ENCODE measurements around the gene DIAPH1.
"Not testable (repeated sequence)": the region's sequence is repeated elsewhere in the genome, so short reads cannot be mapped to it uniquely, and the experiment has no call there.

DIAPH1 gene

DNA sequence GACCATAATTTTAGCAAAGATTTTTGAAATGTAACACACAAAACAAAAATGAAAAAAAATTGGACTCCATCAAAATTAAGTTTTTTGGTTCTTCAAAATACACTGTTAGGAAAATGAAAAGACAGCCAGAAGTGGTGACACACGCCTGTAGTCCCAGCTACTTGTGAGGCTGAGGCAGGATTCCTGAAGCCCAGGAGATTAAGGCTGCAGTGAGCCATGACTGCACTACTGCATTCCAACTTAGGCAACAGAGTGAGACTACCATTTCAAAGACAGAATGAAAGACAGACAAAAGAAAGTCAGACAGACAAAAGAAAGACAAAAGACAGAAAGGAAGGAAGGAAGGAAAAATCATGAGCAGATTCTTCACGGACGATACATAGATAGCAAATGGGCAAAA, 7.5 kb downstream of the DIAPH1 start:
- H3K9ac ChIP-seq (ENCODE audit: low read depth, low read length) = no peak overlapping the region
- no peaks in the 10 kb centered on the region for H3K9me3 ChIP-seq (ENCODE audit: control insufficient read depth, insufficient read depth, low read length)
- H3K4me1 ChIP-seq (ENCODE audit: insufficient read depth, low read length) = peaks cover 18% of the 10 kb centered on the region
- H3K36me3 ChIP-seq (ENCODE audit: insufficient read depth, low read length) = peaks cover 4% of the 10 kb centered on the region; the same call in 1 of the 2 replicates

DNA sequence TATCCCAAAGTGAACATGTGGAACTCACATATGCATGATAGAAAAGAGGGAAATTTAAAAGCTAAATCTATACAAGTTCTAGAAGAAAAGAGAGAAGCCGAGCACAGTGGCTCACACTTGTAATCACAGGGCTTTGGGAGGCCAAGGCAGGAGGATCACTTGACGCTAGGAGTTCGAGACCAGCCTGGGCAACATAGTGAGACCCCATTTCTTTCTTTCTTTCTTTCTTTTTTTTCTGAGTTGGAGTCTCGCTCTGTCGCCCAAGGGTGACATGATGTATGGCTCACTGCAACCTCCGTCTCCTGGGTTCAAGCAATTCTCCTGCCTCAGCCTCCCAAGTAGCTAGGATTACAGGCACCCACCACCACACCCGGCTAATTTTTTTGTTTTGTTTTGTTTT, 8.9 kb downstream of the DIAPH1 start:
- H3K9me3 ChIP-seq (ENCODE audit: control insufficient read depth, insufficient read depth, low read length); H3K9ac ChIP-seq (ENCODE audit: low read depth, low read length); H3K36me3 ChIP-seq (ENCODE audit: insufficient read depth, low read length): not testable (repeated sequence)
- H3K4me1 ChIP-seq (ENCODE audit: insufficient read depth, low read length) = peaks cover 22% of the 10 kb centered on the region

DNA sequence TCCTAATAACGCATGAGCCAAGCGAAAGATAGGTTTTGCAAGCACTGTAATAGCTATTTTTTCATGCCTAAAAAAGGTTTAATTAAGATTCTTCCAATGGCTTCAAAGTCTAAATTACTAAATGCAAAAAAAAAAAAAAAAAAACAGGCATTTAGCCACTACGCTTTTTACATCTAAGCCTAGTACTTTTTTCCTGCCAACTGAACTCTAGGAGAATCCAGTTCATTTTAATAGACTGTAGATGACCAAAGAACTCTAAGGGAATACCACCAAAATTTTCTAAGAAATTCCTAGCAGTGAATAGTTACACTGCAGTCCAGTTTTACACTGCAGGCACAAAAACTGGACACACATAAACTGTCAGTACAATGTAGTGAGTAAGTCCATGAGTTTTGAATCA, 9.8 kb downstream of the DIAPH1 start:
- no peaks in the 10 kb centered on the region for H3K9me3 ChIP-seq (ENCODE audit: control insufficient read depth, insufficient read depth, low read length)
- no peak overlapping the region for H3K9ac ChIP-seq (ENCODE audit: low read depth, low read length)
- H3K36me3 ChIP-seq (ENCODE audit: insufficient read depth, low read length) = no peaks in the 10 kb centered on the region
- peaks cover 29% of the 10 kb centered on the region for H3K4me1 ChIP-seq (ENCODE audit: insufficient read depth, low read length)

DNA sequence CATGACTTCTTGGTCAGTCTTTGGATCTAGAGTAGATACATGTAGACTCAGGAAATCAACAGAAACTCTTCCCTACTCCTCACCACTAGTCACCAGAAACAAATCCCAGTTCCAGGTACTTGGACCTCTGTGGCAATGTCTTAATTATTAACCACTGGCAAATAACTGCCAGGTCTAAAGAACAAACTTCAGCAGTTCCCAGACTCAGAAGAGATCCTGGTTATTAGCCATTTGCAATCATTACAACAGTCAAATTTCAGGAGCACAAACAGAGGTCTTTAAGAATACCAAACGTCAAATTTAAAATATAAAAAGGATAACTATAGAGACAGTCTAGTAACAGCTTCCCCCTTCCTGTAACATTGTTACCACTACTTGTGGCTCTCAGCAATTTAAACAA, 10.2 kb downstream of the DIAPH1 start:
- no peaks in the 10 kb centered on the region for H3K36me3 ChIP-seq (ENCODE audit: insufficient read depth, low read length)
- H3K9me3 ChIP-seq (ENCODE audit: control insufficient read depth, insufficient read depth, low read length) = no peaks in the 10 kb centered on the region
- no peak overlapping the region for H3K9ac ChIP-seq (ENCODE audit: low read depth, low read length)
- H3K4me1 ChIP-seq (ENCODE audit: insufficient read depth, low read length) = peaks cover 24% of the 10 kb centered on the region

DNA sequence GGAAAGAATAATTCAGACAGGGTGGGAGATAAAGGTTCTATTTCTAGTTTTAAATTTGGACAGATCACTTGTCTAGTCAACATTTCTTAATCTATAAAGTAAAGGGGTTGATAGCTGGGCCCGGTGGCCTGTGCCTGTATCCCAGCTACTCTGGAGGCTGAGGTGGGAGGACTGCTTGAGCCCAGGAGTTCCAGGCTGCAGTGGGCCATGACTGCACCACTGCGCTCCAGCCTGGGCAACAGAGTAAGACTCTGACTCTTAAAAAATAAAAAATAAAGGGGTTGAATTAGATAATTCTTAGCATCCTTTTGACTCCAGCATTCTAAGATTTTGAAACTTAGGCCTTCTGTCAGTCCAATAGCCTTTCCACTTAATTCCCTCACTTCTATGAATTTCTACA, 10.8 kb downstream of the DIAPH1 start:
- no peaks in the 10 kb centered on the region for H3K36me3 ChIP-seq (ENCODE audit: insufficient read depth, low read length)
- peaks cover 19% of the 10 kb centered on the region; the same call in 1 of the 2 replicates for H3K4me1 ChIP-seq (ENCODE audit: insufficient read depth, low read length)
- H3K9ac ChIP-seq (ENCODE audit: low read depth, low read length) = no peak overlapping the region
- H3K9me3 ChIP-seq (ENCODE audit: control insufficient read depth, insufficient read depth, low read length) = no peaks in the 10 kb centered on the region

DNA sequence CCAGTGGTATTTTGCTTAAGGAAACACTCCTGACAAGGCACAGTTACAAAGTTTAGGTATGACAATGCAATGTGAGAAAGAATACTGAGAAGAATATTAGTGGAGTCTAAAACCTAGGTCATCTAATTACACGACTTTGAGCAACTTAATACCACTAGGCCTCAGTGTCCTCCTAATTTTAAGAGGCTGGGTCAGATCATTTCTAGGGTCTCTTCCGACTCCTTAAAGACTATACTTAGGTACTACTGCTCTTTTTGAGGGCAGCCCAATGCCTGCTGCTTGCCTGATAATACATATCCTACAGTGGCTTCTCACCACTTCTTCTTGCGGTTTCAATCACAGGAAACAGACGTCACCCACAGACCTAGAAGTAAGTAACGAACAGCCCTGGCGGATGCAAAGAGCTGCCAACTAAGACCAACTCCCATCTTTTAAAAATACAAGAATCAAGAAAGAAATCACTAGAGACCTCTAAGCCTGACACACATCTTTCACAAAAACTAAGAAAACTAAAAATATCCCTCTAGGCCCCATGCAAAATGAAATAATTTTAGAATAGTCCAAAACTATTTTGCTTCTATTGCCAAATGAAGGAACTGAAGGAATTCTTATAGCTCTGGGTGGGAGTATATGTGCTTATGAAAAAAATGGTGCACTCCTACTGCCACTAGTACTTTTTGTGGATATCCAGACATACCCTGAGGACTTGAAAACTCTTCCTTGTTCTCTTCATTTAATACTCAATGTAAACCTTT, 13.1 kb downstream of the DIAPH1 start:
- Histone ChIP-seq H3K4me1 (ENCODE audit: insufficient read depth, low read length) (peaks cover 14% of the 10 kb centered on the region; the same call in 1 of the 2 replicates), H3K36me3 (ENCODE audit: insufficient read depth, low read length) (no peaks in the 10 kb centered on the region), H3K9ac (ENCODE audit: low read depth, low read length) (no peak overlapping the region), H3K9me3 (ENCODE audit: control insufficient read depth, insufficient read depth, low read length) (no peaks in the 10 kb centered on the region)

DNA sequence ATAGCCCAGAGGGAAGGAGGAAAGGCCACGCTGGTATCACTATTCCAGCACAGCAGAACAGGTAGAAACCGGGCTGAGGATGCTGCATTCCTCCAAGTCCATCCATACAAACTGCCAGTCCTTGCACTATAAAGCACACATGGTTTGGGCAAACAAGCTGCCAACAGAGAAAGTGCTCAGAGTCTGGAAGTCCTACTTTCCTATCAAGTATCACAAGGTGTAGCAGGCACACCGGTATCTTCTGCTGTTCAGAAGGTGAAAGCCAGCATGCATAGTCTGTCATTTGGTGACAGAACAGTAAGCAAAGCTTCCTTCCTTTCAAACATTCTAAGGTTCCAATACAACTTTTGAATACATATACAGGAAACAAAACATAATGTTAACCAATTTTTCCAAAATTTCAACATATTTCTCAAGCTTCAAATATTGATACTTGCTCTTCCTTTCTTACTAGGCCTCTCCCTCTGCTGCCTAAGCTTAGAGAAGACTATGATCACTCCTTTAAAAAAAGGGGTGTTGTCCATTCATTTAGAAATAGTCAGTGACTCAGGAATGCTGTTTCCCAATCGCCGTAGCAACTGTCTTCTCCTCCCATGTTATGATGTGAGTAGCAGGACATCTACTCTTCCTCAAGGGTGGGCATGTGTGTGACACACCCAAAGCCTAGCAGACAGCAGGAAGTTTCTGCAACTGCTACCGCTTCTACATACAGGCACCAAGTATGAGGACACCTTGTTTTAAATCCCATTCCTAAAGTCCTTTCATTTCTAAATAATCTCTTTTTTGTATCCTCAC, 14.7 kb downstream of the DIAPH1 start:
- Histone ChIP-seq H3K9ac (ENCODE audit: low read depth, low read length) (no peak overlapping the region), H3K36me3 (ENCODE audit: insufficient read depth, low read length) (no peaks in the 10 kb centered on the region), H3K4me1 (ENCODE audit: insufficient read depth, low read length) (peaks cover 14% of the 10 kb centered on the region; the same call in 1 of the 2 replicates), H3K9me3 (ENCODE audit: control insufficient read depth, insufficient read depth, low read length) (no peaks in the 10 kb centered on the region)

DNA sequence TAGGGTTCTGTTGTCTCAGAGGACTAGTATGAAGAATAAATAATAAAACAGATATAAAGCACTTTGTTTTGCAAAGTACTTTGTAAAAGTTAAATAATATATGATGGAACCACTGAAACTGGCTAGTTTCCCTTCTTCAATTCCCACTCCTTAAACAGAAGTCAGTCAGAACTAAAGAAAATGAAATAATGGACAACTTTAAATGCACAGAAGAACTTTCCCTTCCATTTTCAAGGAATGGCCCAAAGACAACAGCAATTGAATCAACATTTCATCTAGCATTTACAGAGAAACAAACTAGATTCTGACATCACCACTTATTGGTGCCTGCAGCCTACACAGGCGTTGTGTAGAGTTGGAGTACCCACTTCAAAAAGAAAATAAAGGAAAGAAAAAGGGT, 16.2 kb downstream of the DIAPH1 start:
- Histone ChIP-seq H3K9ac (ENCODE audit: low read depth, low read length) (no peak overlapping the region), H3K4me1 (ENCODE audit: insufficient read depth, low read length) (peaks cover 11% of the 10 kb centered on the region; the same call in 1 of the 2 replicates), H3K36me3 (ENCODE audit: insufficient read depth, low read length) (no peaks in the 10 kb centered on the region)

DNA sequence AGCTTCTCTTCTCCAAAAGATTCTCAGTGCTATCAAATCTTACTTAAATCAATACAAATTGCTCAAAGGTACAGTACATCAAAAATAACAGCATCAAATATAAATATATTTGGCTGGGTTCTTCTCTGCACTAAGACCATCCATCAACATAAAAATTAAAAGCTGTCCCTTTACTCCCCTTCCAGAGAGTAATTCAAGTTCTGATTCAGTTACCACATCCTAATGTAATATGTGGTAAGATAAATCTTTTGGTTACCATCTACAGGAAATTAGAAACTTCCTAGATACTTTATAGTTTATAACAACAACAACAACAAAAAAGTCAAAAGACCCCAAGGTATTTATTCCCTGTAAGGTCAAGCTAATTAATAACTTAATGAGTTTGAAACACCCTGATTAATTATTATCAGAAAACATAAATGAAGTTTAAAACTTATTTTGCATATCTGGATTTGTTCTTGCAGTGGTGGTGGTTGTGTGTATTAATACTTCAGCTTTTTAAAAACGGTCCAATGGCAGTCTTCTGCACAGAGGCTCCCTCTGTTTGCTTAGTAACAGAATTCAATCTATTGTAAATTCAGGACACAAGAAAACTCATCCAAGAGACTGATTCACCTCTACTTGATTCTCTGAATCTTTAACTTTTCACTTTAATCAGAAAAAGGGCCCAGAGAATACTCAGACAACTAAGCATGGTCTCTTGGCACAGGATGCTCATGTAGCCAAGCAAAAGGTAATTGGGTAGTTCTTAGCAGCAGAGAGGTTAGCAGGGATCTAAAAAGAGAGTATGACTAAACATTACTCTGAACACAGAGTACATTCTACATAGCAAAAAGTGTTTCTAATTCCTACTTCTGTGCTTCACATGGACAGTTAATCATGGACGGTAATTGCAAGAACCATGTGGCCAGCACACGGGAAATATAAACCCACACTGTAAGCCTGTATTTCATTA, 20.1 kb downstream of the DIAPH1 start:
- Histone ChIP-seq H3K4me1 (ENCODE audit: insufficient read depth, low read length) (no peaks in the 10 kb centered on the region), H3K9me3 (ENCODE audit: control insufficient read depth, insufficient read depth, low read length) (no peaks in the 10 kb centered on the region), H3K36me3 (ENCODE audit: insufficient read depth, low read length) (no peaks in the 10 kb centered on the region), H3K9ac (ENCODE audit: low read depth, low read length) (no peak overlapping the region)

More for the DNA sequence above, 16.2 kb downstream of the DIAPH1 start:
- no peaks in the 10 kb centered on the region for H3K9me3 ChIP-seq (ENCODE audit: control insufficient read depth, insufficient read depth, low read length)

DNA sequence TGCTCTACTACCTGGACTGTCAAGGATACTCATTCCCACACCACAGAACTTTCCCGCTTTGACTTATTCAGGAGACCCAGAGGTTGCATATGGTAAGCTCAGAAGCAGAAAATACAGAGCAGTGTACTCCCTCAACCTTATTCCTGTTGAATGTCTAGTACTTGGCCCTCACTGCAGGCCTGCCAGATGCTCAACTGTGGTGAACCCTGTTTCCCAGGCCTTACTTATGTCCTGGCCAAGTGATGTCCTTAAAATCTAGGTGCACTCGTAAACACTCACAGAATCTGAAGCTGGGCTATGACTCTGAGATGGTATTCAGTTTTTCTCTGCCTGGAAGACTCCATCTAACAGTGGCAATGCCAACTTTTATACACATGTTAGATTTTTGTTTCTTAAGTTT, 21.0 kb downstream of the DIAPH1 start:
- H3K9me3 ChIP-seq (ENCODE audit: control insufficient read depth, insufficient read depth, low read length) = no peaks in the 10 kb centered on the region
- no peak overlapping the region for H3K9ac ChIP-seq (ENCODE audit: low read depth, low read length)
- no peaks in the 10 kb centered on the region for H3K4me1 ChIP-seq (ENCODE audit: insufficient read depth, low read length)
- H3K36me3 ChIP-seq (ENCODE audit: insufficient read depth, low read length) = no peaks in the 10 kb centered on the region

DNA sequence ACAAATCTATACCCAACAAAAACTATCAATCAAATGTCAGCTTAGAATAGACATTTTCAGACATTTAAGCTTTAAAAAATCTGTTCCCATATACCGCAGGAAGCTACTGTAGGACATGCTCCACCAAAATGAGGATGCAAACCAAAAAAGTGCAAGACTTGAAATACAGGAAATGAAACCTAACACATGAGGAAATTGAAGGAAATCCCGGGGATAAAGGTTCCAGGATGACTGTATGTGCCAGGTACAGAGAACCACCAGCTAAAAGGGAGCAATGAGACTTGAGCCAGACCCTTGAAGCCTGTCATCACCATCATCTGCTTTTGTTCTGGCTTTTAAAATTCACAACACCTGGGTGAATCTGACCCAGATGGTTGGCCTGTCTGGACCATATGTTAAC, 21.4 kb downstream of the DIAPH1 start:
- Histone ChIP-seq H3K36me3 (ENCODE audit: insufficient read depth, low read length) (no peaks in the 10 kb centered on the region), H3K9ac (ENCODE audit: low read depth, low read length) (no peak overlapping the region), H3K4me1 (ENCODE audit: insufficient read depth, low read length) (no peaks in the 10 kb centered on the region), H3K9me3 (ENCODE audit: control insufficient read depth, insufficient read depth, low read length) (no peaks in the 10 kb centered on the region)

DNA sequence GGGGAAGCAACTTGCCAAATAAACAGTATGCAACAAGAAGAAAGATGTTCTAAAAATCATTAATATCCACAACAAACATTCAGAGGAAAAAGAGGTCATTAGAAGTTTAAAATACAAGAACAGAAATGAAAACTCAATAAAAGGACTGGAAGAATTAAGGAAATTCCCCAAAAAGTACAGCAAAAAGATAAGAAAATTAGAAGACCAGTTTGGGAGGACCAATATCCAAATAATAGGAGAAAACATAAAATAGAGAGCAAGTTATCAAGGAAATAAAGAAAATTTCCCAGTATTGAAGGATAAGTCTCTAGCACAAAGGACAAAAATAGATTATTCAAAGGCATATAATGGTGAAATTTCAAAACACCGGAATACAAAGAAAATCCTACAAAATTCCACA, 21.9 kb downstream of the DIAPH1 start:
- no peaks in the 10 kb centered on the region for H3K4me1 ChIP-seq (ENCODE audit: insufficient read depth, low read length)
- H3K36me3 ChIP-seq (ENCODE audit: insufficient read depth, low read length) = no peaks in the 10 kb centered on the region

DNA sequence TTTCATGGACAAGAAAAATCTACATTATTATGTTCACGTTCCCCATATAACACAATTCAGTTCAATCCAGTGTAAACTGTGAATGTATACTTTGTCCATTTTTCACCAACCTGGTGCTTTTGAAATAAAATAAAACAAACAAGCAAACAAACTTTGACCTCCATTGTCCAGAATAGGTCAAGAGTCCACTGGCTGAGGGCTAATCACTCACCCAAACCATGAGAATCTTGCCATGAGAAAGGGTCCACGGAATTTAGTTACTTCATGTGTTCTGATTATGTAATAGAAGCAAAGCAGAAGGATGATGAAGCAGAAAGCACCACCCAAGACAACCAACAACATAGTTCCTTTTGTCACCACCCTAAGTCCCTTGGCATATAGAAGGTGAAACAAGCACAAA, 28.7 kb downstream of the DIAPH1 start:
- no peaks in the 10 kb centered on the region for H3K4me1 ChIP-seq (ENCODE audit: insufficient read depth, low read length)
- H3K9ac ChIP-seq (ENCODE audit: low read depth, low read length) = no peak overlapping the region
- no peaks in the 10 kb centered on the region for H3K9me3 ChIP-seq (ENCODE audit: control insufficient read depth, insufficient read depth, low read length)

More for the DNA sequence above, 21.9 kb downstream of the DIAPH1 start:
- H3K9me3 ChIP-seq (ENCODE audit: control insufficient read depth, insufficient read depth, low read length) = no peaks in the 10 kb centered on the region
- H3K9ac ChIP-seq (ENCODE audit: low read depth, low read length) = no peak overlapping the region

DNA sequence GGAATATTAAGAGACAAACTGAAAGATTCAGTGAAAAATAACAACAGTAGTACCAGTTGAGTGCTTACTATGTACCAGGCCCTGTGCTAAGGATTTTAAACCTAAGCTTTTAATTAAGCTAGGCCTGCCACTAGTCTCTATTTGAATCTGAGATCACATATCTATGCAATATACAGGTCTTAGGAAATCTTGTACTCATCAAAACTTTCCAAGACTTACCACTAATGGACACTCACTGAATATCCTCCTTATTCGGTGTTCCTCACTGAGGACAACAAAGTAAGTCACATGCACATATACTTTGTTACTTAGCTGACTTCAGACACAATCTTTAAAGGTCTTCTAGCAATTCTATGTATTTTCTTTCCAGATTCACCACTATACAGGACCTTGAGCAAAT, 32.6 kb downstream of the DIAPH1 start:
- peaks cover 20% of the 10 kb centered on the region for H3K36me3 ChIP-seq (ENCODE audit: insufficient read depth, low read length)
- no peaks in the 10 kb centered on the region for H3K9me3 ChIP-seq (ENCODE audit: control insufficient read depth, insufficient read depth, low read length)
- no peak overlapping the region for H3K9ac ChIP-seq (ENCODE audit: low read depth, low read length)
- no peaks in the 10 kb centered on the region for H3K4me1 ChIP-seq (ENCODE audit: insufficient read depth, low read length)

More for the DNA sequence above, 28.7 kb downstream of the DIAPH1 start:
- H3K36me3 ChIP-seq (ENCODE audit: insufficient read depth, low read length) = peaks cover 8% of the 10 kb centered on the region

All from ES-I3 (cell line).